ENCODE results near the gene OR6S1. TPM values are rescaled to one million over a fixed set of nuclear protein-coding genes. Genes with fewer than 3 reads are reported as not detected.
"Not testable (repeated sequence)": the region's sequence is repeated elsewhere in the genome, so short reads cannot be mapped to it uniquely, and the experiment has no call there.

Gene OR6S1
- total RNA-seq, 1 experiment from 2014 or later, result not detected

GRCh38 chr14:20680843-20681347 is 39.4 kb upstream of the OR6S1 start:
- H3K27me3 ChIP-seq (ENCODE audit: control insufficient read depth, insufficient read depth, low read length), result no peaks in the 10 kb centered on the region
- no peaks in the 10 kb centered on the region for H3K36me3 ChIP-seq (replicated peaks; ENCODE audit: control insufficient read depth, insufficient read depth, low read length)
- no peak for DNase-seq
- peak overlapping the region; percentile 97 for H3K4me3 ChIP-seq (ENCODE audit: insufficient read depth, low read depth, low read length)

GRCh38 chr14:20680363-20680762 is 38.9 kb upstream of the OR6S1 start:
- Histone ChIP-seq H3K4me3 (ENCODE audit: insufficient read depth, low read depth, low read length) (no peak overlapping the region), H3K27me3 (ENCODE audit: control insufficient read depth, insufficient read depth, low read length) (no peaks in the 10 kb centered on the region), H3K36me3 (replicated peaks; ENCODE audit: control insufficient read depth, insufficient read depth, low read length) (no peaks in the 10 kb centered on the region)
- no peak for DNase-seq

GRCh38 chr14:20679907-20680306 is 38.4 kb upstream of the OR6S1 start:
- peak; percentile 64 for DNase-seq
- Histone ChIP-seq H3K4me3 (ENCODE audit: insufficient read depth, low read depth, low read length) (no peak overlapping the region), H3K27me3 (ENCODE audit: control insufficient read depth, insufficient read depth, low read length) (no peaks in the 10 kb centered on the region), H3K36me3 (replicated peaks; ENCODE audit: control insufficient read depth, insufficient read depth, low read length) (no peaks in the 10 kb centered on the region)

GRCh38 chr14:20676072-20676471 is 34.6 kb upstream of the OR6S1 start:
- DNase-seq, result no peak
- H3K36me3 ChIP-seq (replicated peaks; ENCODE audit: control insufficient read depth, insufficient read depth, low read length), result no peaks in the 10 kb centered on the region
- H3K27me3 ChIP-seq (ENCODE audit: control insufficient read depth, insufficient read depth, low read length), result no peaks in the 10 kb centered on the region
- no peak overlapping the region for H3K4me3 ChIP-seq (ENCODE audit: insufficient read depth, low read depth, low read length)

- DNase-seq, result no peak
- Histone ChIP-seq H3K27me3 (ENCODE audit: control insufficient read depth, insufficient read depth, low read length) (no peaks in the 10 kb centered on the region), H3K4me3 (ENCODE audit: insufficient read depth, low read depth, low read length) (no peak overlapping the region), H3K36me3 (replicated peaks; ENCODE audit: control insufficient read depth, insufficient read depth, low read length) (no peaks in the 10 kb centered on the region)
Measured at GRCh38 chr14:20675669-20676068, 34.2 kb upstream of the OR6S1 start.

GRCh38 chr14:20671597-20672283 is 30.2 kb upstream of the OR6S1 start:
- H3K4me3 ChIP-seq (ENCODE audit: insufficient read depth, low read depth, low read length), result no peak overlapping the region
- no peak for DNase-seq
- H3K27me3 ChIP-seq (ENCODE audit: control insufficient read depth, insufficient read depth, low read length), result no peaks in the 10 kb centered on the region
- H3K36me3 ChIP-seq (replicated peaks; ENCODE audit: control insufficient read depth, insufficient read depth, low read length), result no peaks in the 10 kb centered on the region

GRCh38 chr14:20668969-20669368 is 27.5 kb upstream of the OR6S1 start:
- DNase-seq, result no peak
- Histone ChIP-seq H3K4me3 (ENCODE audit: insufficient read depth, low read depth, low read length) (no peak overlapping the region), H3K36me3 (replicated peaks; ENCODE audit: control insufficient read depth, insufficient read depth, low read length) (no peaks in the 10 kb centered on the region), H3K27me3 (ENCODE audit: control insufficient read depth, insufficient read depth, low read length) (peaks cover under 1% of the 10 kb centered on the region; the same call in 1 of the 2 replicates)

GRCh38 chr14:20667957-20668356 is 26.5 kb upstream of the OR6S1 start:
- Histone ChIP-seq H3K36me3 (replicated peaks; ENCODE audit: control insufficient read depth, insufficient read depth, low read length) (no peaks in the 10 kb centered on the region), H3K4me3 (ENCODE audit: insufficient read depth, low read depth, low read length) (no peak overlapping the region), H3K27me3 (ENCODE audit: control insufficient read depth, insufficient read depth, low read length) (peaks cover 9% of the 10 kb centered on the region)
- DNase-seq, result no peak

- not testable (repeated sequence) for H3K4me3 ChIP-seq (ENCODE audit: insufficient read depth, low read depth, low read length); DNase-seq; H3K36me3 ChIP-seq (replicated peaks; ENCODE audit: control insufficient read depth, insufficient read depth, low read length); H3K27me3 ChIP-seq (ENCODE audit: control insufficient read depth, insufficient read depth, low read length)
Measured at GRCh38 chr14:20666400-20666961, 25.0 kb upstream of the OR6S1 start.

- peak overlapping the region; percentile 65 for H3K4me3 ChIP-seq (ENCODE audit: insufficient read depth, low read depth, low read length)
- peak; percentile 77 for DNase-seq
- no peaks in the 10 kb centered on the region for H3K36me3 ChIP-seq (replicated peaks; ENCODE audit: control insufficient read depth, insufficient read depth, low read length)
- H3K27me3 ChIP-seq (ENCODE audit: control insufficient read depth, insufficient read depth, low read length), result peaks cover 9% of the 10 kb centered on the region
Measured at GRCh38 chr14:20662968-20663732, 21.7 kb upstream of the OR6S1 start.

- H3K4me3 ChIP-seq (ENCODE audit: insufficient read depth, low read depth, low read length), result no peak overlapping the region
- no peaks in the 10 kb centered on the region for H3K36me3 ChIP-seq (replicated peaks; ENCODE audit: control insufficient read depth, insufficient read depth, low read length)
- no peak for DNase-seq
- H3K27me3 ChIP-seq (ENCODE audit: control insufficient read depth, insufficient read depth, low read length), result peaks cover 21% of the 10 kb centered on the region
Measured at GRCh38 chr14:20661197-20661596, 19.7 kb upstream of the OR6S1 start.

GRCh38 chr14:20659813-20660395 is 18.4 kb upstream of the OR6S1 start:
- Histone ChIP-seq H3K27me3 (ENCODE audit: control insufficient read depth, insufficient read depth, low read length) (peaks cover 31% of the 10 kb centered on the region), H3K36me3 (replicated peaks; ENCODE audit: control insufficient read depth, insufficient read depth, low read length) (no peaks in the 10 kb centered on the region), H3K4me3 (ENCODE audit: insufficient read depth, low read depth, low read length) (peak overlapping the region; percentile 14; the same call in 1 of the 2 replicates)
- DNase-seq, result no peak

GRCh38 chr14:20659336-20659735 is 17.8 kb upstream of the OR6S1 start:
- Histone ChIP-seq H3K27me3 (ENCODE audit: control insufficient read depth, insufficient read depth, low read length) (peaks cover 31% of the 10 kb centered on the region), H3K4me3 (ENCODE audit: insufficient read depth, low read depth, low read length) (no peak overlapping the region), H3K36me3 (replicated peaks; ENCODE audit: control insufficient read depth, insufficient read depth, low read length) (no peaks in the 10 kb centered on the region)
- no peak for DNase-seq

- no peak for DNase-seq
- H3K27me3 ChIP-seq (ENCODE audit: control insufficient read depth, insufficient read depth, low read length), result peaks cover 26% of the 10 kb centered on the region
- H3K4me3 ChIP-seq (ENCODE audit: insufficient read depth, low read depth, low read length), result no peak overlapping the region
- H3K36me3 ChIP-seq (replicated peaks; ENCODE audit: control insufficient read depth, insufficient read depth, low read length), result no peaks in the 10 kb centered on the region
Measured at GRCh38 chr14:20658246-20658645, 16.8 kb upstream of the OR6S1 start.

Measured in H7 (cell line).